Measurements from ENCODE around the gene ARAF.

- no peak for TF ChIP-seq CTCF (IDR thresholded peaks at IDR 0.05 in 8 of 11, conservative IDR thresholded peaks at IDR 0.05 in 3 of 11)
- TF ChIP-seq POLR2A (IDR thresholded peaks at IDR 0.05) = no peak
Measured at GRCh38 chrX:47539860-47540259, 21.1 kb upstream of the ARAF start.

All from spleen (tissue), 7 donors.